Ovary (tissue), 3 donors: ENCODE results near the gene SLC22A23.

Source experiments
- EP300 ChIP-seq: sonication (generic); formaldehyde crosslinking; IDR thresholded peaks from one replicate; pipeline ENCODE4 v1.6.1; 2017; ENCODE audit warnings: antibody characterized with exemption
- POLR2A ChIP-seq: fragments of 450-650 bp; IDR thresholded peaks from one replicate; pipeline ENCODE4 v1.6.1; 2017; ENCODE audit warnings: antibody characterized with exemption, mild to moderate bottlenecking, moderate library complexity
- TF ChIP-seq, protein P1 (sequence below), 3 donors: fragments of 450-650 bp in 2 of 3; fragments of 200-600 bp in 1 of 3; IDR thresholded peaks; one replicate each; pipeline versions ENCODE4 v1.5.1 to v1.8.0; 2016 to 2022; ENCODE audit warnings: antibody characterized with exemption in 3 of 3, mild to moderate bottlenecking in 1 of 3
- donor health status: DM: no; HTN: no; CAD: no.

GRCh38 chr6:3310703-3311102 is 146.1 kb downstream of the SLC22A23 start:
- TF ChIP-seq, protein P1, sequence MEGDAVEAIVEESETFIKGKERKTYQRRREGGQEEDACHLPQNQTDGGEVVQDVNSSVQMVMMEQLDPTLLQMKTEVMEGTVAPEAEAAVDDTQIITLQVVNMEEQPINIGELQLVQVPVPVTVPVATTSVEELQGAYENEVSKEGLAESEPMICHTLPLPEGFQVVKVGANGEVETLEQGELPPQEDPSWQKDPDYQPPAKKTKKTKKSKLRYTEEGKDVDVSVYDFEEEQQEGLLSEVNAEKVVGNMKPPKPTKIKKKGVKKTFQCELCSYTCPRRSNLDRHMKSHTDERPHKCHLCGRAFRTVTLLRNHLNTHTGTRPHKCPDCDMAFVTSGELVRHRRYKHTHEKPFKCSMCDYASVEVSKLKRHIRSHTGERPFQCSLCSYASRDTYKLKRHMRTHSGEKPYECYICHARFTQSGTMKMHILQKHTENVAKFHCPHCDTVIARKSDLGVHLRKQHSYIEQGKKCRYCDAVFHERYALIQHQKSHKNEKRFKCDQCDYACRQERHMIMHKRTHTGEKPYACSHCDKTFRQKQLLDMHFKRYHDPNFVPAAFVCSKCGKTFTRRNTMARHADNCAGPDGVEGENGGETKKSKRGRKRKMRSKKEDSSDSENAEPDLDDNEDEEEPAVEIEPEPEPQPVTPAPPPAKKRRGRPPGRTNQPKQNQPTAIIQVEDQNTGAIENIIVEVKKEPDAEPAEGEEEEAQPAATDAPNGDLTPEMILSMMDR (IDR thresholded peaks at IDR 0.05), result no peak
- TF ChIP-seq POLR2A (no peak), EP300 (no peak)
